ENCODE data around the gene DIS3L2.

GRCh38 chr2:232134939-232135338, 173.4 kb downstream of the DIS3L2 start:
- TF ChIP-seq POLR2A (IDR thresholded peaks at IDR 0.05) (no peak), CTCF (IDR thresholded peaks at IDR 0.05 in 4 of 5, conservative IDR thresholded peaks at IDR 0.05 in 1 of 5) (no peak)

Measured in gastrocnemius medialis (tissue), 4 donors.